A549 (cell line): ENCODE measurements around the gene CAMKMT.

Experiments
- BHLHE40 ChIP-seq: IDR thresholded peaks from 2 replicates; pipeline ENCODE4 v1.6.1; 2012; ENCODE audit warnings: low read depth, low read length, inconsistent platforms
- FOXS1 ChIP-seq: fragments of 250-450 bp; sonication (Bioruptor Pico); IDR thresholded peaks from 2 replicates; pipeline ENCODE4 v1.5.0; 2020; ENCODE audit warnings: mild to moderate bottlenecking, moderate library complexity
- JUNB ChIP-seq: fragments of >200 bp; sonication (Bioruptor Twin); formaldehyde crosslinking; IDR thresholded peaks from 2 replicates; pipeline ENCODE4 v1.6.1; 2016
- MAX ChIP-seq: IDR thresholded peaks from 2 replicates; pipeline ENCODE4 v1.6.1; 2012
- POLR2A ChIP-seq: IDR thresholded peaks from 2 replicates; pipeline ENCODE4 v1.6.1; 2012; ENCODE audit warnings: mild to moderate bottlenecking, low read length
- RAD21 ChIP-seq, 2 experiments: fragments of >200 bp in 1 of 2; sonication (Bioruptor Twin) in 1 of 2; formaldehyde crosslinking in 1 of 2; IDR thresholded peaks in 1 of 2; conservative IDR thresholded peaks in 1 of 2; 2 replicates in 1 of 2; 3 replicates in 1 of 2; pipeline ENCODE4 v1.6.1; 2012 to 2018; ENCODE audit warnings: inconsistent platforms in 1 of 2
- SMC3 ChIP-seq: fragments of >200 bp; sonication (Bioruptor Twin); formaldehyde crosslinking; IDR thresholded peaks from 3 replicates; pipeline ENCODE4 v1.6.1; 2018; ENCODE audit warnings: inconsistent platforms
- TF ChIP-seq, protein P1 (sequence below): fragments of >200 bp; sonication (Bioruptor Twin); formaldehyde crosslinking; IDR thresholded peaks from 3 replicates; pipeline ENCODE4 v1.5.1; 2016
- TF ChIP-seq, protein P2 (sequence below): fragments of 200-600 bp; sonication (generic); IDR thresholded peaks from 2 replicates; pipeline ENCODE4 v1.6.1; 2016; ENCODE audit warnings: antibody characterized with exemption, mild to moderate bottlenecking, moderate library complexity

DNA sequence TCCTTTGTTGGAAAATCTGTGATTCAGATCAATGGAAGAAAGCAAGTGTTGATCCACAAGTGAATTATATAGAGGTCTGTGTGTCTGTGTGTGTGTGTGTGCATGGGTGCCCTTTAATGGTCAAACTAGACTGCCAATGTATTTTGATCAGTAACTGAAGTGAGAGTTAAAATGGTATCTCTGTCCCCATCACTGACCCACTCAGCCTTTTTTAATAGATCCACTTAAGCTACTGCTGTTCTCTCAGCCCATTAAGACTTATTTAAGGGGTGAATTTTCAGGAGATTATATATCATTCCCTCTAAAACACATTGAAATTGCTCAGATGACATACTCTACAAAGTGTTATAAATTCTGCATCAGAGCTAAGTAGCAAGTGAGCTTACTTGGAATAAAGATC lies 386.0 kb downstream of the CAMKMT start:
- TF ChIP-seq RAD21 (conservative IDR thresholded peaks at IDR 0.05 in 1 of 2, IDR thresholded peaks at IDR 0.05 in 1 of 2) (no peak), POLR2A (no peak), MAX (no peak), BHLHE40 (no peak), SMC3 (no peak), FOXS1 (CRISPR knock-in tag) (no peak), JUNB (no peak)
- TF ChIP-seq, protein P1, sequence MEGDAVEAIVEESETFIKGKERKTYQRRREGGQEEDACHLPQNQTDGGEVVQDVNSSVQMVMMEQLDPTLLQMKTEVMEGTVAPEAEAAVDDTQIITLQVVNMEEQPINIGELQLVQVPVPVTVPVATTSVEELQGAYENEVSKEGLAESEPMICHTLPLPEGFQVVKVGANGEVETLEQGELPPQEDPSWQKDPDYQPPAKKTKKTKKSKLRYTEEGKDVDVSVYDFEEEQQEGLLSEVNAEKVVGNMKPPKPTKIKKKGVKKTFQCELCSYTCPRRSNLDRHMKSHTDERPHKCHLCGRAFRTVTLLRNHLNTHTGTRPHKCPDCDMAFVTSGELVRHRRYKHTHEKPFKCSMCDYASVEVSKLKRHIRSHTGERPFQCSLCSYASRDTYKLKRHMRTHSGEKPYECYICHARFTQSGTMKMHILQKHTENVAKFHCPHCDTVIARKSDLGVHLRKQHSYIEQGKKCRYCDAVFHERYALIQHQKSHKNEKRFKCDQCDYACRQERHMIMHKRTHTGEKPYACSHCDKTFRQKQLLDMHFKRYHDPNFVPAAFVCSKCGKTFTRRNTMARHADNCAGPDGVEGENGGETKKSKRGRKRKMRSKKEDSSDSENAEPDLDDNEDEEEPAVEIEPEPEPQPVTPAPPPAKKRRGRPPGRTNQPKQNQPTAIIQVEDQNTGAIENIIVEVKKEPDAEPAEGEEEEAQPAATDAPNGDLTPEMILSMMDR, result no peak
- TF ChIP-seq, protein P2, sequence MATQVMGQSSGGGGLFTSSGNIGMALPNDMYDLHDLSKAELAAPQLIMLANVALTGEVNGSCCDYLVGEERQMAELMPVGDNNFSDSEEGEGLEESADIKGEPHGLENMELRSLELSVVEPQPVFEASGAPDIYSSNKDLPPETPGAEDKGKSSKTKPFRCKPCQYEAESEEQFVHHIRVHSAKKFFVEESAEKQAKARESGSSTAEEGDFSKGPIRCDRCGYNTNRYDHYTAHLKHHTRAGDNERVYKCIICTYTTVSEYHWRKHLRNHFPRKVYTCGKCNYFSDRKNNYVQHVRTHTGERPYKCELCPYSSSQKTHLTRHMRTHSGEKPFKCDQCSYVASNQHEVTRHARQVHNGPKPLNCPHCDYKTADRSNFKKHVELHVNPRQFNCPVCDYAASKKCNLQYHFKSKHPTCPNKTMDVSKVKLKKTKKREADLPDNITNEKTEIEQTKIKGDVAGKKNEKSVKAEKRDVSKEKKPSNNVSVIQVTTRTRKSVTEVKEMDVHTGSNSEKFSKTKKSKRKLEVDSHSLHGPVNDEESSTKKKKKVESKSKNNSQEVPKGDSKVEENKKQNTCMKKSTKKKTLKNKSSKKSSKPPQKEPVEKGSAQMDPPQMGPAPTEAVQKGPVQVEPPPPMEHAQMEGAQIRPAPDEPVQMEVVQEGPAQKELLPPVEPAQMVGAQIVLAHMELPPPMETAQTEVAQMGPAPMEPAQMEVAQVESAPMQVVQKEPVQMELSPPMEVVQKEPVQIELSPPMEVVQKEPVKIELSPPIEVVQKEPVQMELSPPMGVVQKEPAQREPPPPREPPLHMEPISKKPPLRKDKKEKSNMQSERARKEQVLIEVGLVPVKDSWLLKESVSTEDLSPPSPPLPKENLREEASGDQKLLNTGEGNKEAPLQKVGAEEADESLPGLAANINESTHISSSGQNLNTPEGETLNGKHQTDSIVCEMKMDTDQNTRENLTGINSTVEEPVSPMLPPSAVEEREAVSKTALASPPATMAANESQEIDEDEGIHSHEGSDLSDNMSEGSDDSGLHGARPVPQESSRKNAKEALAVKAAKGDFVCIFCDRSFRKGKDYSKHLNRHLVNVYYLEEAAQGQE, result no peak
